Measurements from ENCODE around the gene CHCHD6.

DNA sequence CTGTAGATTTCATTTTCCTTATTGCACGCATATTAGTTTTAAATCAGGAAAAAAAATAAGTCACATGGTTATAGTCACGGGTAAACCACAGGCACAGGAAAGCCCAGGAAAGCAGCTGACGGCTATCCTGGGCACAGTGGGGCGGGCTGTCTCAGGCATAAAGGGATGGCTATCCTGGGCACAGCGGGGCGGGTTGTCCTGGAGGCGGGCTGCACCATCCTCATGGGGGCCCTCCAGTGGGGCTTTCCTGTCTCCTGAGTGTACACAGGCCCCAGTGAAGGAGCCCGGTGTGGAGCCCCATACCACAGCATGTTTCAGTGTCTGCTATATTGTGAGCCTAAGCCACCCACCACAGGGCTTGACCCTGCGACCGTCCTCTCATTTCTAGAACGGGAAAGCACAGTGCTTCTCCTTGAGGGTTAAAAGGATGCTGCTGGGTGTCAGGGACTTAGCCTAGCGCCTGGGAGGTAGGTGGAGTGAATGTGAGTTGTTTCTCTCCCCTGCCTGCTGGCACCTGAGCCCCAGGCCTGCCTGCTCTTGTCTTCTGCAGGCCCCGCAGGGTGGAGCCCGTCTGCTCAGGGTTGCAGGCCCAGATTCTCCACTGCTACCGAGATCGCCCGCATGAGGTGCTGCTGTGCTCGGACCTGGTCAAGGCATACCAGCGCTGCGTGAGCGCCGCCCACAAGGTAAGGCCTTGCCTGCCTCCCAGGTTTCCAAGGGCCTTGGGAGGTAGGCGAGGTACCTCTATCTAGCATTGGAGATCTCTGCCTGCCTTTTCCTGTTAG, 253.0 kb downstream of the CHCHD6 start:
- TF ChIP-seq NR1H2 (CRISPR knock-in tag; IDR thresholded peaks at IDR 0.05) (no peak), NFYB (CRISPR knock-in tag; conservative IDR thresholded peaks at IDR 0.05; ENCODE audit: low read depth) (no peak), CTCF (IDR thresholded peaks at IDR 0.05) (no peak), ZNF425 (CRISPR knock-in tag; conservative IDR thresholded peaks at IDR 0.05) (no peak), PRDM15 (CRISPR knock-in tag; IDR thresholded peaks at IDR 0.05) (no peak)

Data from WTC11 (cell line).